NB4 (cell line): ENCODE data around the gene CD200R1L.
A peak's percentile ranks its signal among the peaks of the same experiment; 100 is the strongest.

ENCODE experiments used
- DNase-seq: peaks from one replicate; pipeline ENCODE4 v3.0.0; 2010; ENCODE audit warnings: low read depth
- H3K4me3 ChIP-seq: one replicate; pipeline ENCODE4 v1.5.1; 2011; ENCODE audit warnings: mild to moderate bottlenecking, low read depth, low read length, moderate library complexity
- CTCF ChIP-seq: IDR thresholded peaks from one replicate; pipeline ENCODE4 v1.5.1; 2012; ENCODE audit warnings: low read depth, low read length
- MAX ChIP-seq: IDR thresholded peaks from 2 replicates; pipeline ENCODE4 v1.6.1; 2011; ENCODE audit warnings: low read depth, low read length
- MYC ChIP-seq: IDR thresholded peaks from 2 replicates; pipeline ENCODE4 v1.6.1; 2011; ENCODE audit warnings: low read depth, low read length
- POLR2A ChIP-seq: IDR thresholded peaks from 2 replicates; pipeline ENCODE4 v1.6.1; 2011; ENCODE audit warnings: mild to moderate bottlenecking; ENCODE audit not compliant: insufficient read length; ENCODE audit errors: extremely low read depth

The CD200R1L gene

GRCh38 chr3:112875561-112875960 is 28.9 kb upstream of the CD200R1L start:
- DNase-seq, result peak; percentile 9
- no peak for TF ChIP-seq POLR2A
- no peak for TF ChIP-seq CTCF
- TF ChIP-seq MYC, result no peak
- no peak for TF ChIP-seq MAX
- no peak overlapping the region for H3K4me3 ChIP-seq

- TF ChIP-seq POLR2A (no peak), MAX (no peak), MYC (no peak), CTCF (no peak)
- DNase-seq, result no peak
- H3K4me3 ChIP-seq, result no peak overlapping the region
These were observed 28.1 kb upstream of the CD200R1L start for GRCh38 chr3:112874725-112875124.

GRCh38 chr3:112873632-112874031 is 27.0 kb upstream of the CD200R1L start:
- TF ChIP-seq POLR2A, result no peak
- TF ChIP-seq CTCF, result no peak
- no peak for TF ChIP-seq MAX
- no peak for TF ChIP-seq MYC
- no peak for DNase-seq
- no peak overlapping the region for H3K4me3 ChIP-seq

GRCh38 chr3:112871735-112872134 is 25.1 kb upstream of the CD200R1L start:
- TF ChIP-seq MYC (no peak), MAX (no peak), POLR2A (no peak), CTCF (no peak)
- H3K4me3 ChIP-seq, result no peak overlapping the region
- no peak for DNase-seq

GRCh38 chr3:112865757-112866156 is 19.1 kb upstream of the CD200R1L start:
- no peak for DNase-seq
- no peak for TF ChIP-seq CTCF
- TF ChIP-seq MAX, result no peak
- TF ChIP-seq MYC, result no peak
- TF ChIP-seq POLR2A, result no peak
- H3K4me3 ChIP-seq, result no peak overlapping the region

GRCh38 chr3:112860898-112861297 is 14.2 kb upstream of the CD200R1L start:
- DNase-seq, result peak; percentile 35
- no peak overlapping the region for H3K4me3 ChIP-seq
- TF ChIP-seq MYC (no peak), MAX (no peak), CTCF (no peak), POLR2A (no peak)
